Activated T-helper 2 cell treated with anti-CD3 and anti-CD28 coated beads, Interferon-gamma antibody, Interleukin-2, Interleukin-4, amounts not matched to agents 10 μg/mL and 5 μg/mL and 100 μg/mL, durations not matched to agents 14 hours and 24 hours and 36 hours (primary cell): Measurements from ENCODE around the gene TMEM219. TPM values are rescaled to one million over a fixed set of nuclear protein-coding genes. Genes with fewer than 3 reads are reported as not detected.

Experiments
- DNase-seq: peaks from one replicate; pipeline ENCODE4 v3.0.0; 2021; ENCODE audit warnings: low spot score
- H3K27ac Mint-ChIP-seq: one replicate; pipeline ENCODE4 v1.8.0; 2021; ENCODE audit warnings: mixed read lengths
- H3K27me3 Mint-ChIP-seq: one replicate; pipeline ENCODE4 v1.8.0; 2021; ENCODE audit warnings: low read depth, mixed read lengths
- H3K36me3 Mint-ChIP-seq: one replicate; pipeline ENCODE4 v1.8.0; 2021; ENCODE audit warnings: low read depth, mixed read lengths
- H3K4me1 Mint-ChIP-seq: one replicate; pipeline ENCODE4 v1.8.0; 2021; ENCODE audit warnings: low read depth, mixed read lengths
- H3K4me3 Mint-ChIP-seq: one replicate; pipeline ENCODE4 v1.8.0; 2021; ENCODE audit warnings: low read depth, mild to moderate bottlenecking, moderate library complexity, mixed read lengths
- H3K9me3 Mint-ChIP-seq: one replicate; pipeline ENCODE4 v1.8.0; 2021; ENCODE audit warnings: mixed read lengths
- intact Hi-C: fragments of 100-400 bp; cut with micrococcal nuclease; formaldehyde crosslinking; loops from one replicate; pipeline ENCODE4 v1.15.1; 2023
- total RNA-seq: library from RNA; stranded (reverse); gene quantifications from 2 replicates; pipeline ENCODE4 v1.2.3, GENCODE V29; 2022

The TMEM219 gene
- total RNA-seq, 1 donor from 2014 or later = 59.0 TPM

GRCh38 chr16:29978081-29978480 is 16.2 kb downstream of the TMEM219 start:
- Mint-ChIP-seq H3K27ac (no peak overlapping the region), H3K36me3 (peaks cover 55% of the 10 kb centered on the region), H3K4me1 (peaks cover 31% of the 10 kb centered on the region), H3K9me3 (peaks cover 3% of the 10 kb centered on the region), H3K4me3 (no peak overlapping the region), H3K27me3 (no peaks in the 10 kb centered on the region)
- intact Hi-C loops = no loop called here
- DNase-seq = no peak

- intact Hi-C loops = no loop called here
- H3K9me3 Mint-ChIP-seq = no peaks in the 10 kb centered on the region
- no peaks in the 10 kb centered on the region for H3K27me3 Mint-ChIP-seq
- no peak overlapping the region for H3K4me3 Mint-ChIP-seq
- H3K27ac Mint-ChIP-seq = no peak overlapping the region
- no peak for DNase-seq
- H3K4me1 Mint-ChIP-seq = peaks cover 27% of the 10 kb centered on the region
- peaks cover 58% of the 10 kb centered on the region for H3K36me3 Mint-ChIP-seq
Measured at GRCh38 chr16:29978564-29979270, 16.8 kb downstream of the TMEM219 start.

- peaks cover 2% of the 10 kb centered on the region for H3K4me1 Mint-ChIP-seq
- H3K4me3 Mint-ChIP-seq = no peak overlapping the region
- intact Hi-C loops = no loop called here
- H3K27ac Mint-ChIP-seq = no peak overlapping the region
- H3K27me3 Mint-ChIP-seq = no peaks in the 10 kb centered on the region
- H3K36me3 Mint-ChIP-seq = peaks cover 78% of the 10 kb centered on the region
- H3K9me3 Mint-ChIP-seq = no peaks in the 10 kb centered on the region
- DNase-seq = no peak
Measured at GRCh38 chr16:29982560-29983419, 20.9 kb downstream of the TMEM219 start.

- H3K36me3 Mint-ChIP-seq = peaks cover 78% of the 10 kb centered on the region
- H3K4me1 Mint-ChIP-seq = no peaks in the 10 kb centered on the region
- peak overlapping the region; percentile 49 for H3K27ac Mint-ChIP-seq
- intact Hi-C loops = no loop called here
- H3K27me3 Mint-ChIP-seq = no peaks in the 10 kb centered on the region
- H3K4me3 Mint-ChIP-seq = no peak overlapping the region
- H3K9me3 Mint-ChIP-seq = no peaks in the 10 kb centered on the region
- DNase-seq = no peak
Measured at GRCh38 chr16:29983420-29984136, 21.7 kb downstream of the TMEM219 start.

DNA sequence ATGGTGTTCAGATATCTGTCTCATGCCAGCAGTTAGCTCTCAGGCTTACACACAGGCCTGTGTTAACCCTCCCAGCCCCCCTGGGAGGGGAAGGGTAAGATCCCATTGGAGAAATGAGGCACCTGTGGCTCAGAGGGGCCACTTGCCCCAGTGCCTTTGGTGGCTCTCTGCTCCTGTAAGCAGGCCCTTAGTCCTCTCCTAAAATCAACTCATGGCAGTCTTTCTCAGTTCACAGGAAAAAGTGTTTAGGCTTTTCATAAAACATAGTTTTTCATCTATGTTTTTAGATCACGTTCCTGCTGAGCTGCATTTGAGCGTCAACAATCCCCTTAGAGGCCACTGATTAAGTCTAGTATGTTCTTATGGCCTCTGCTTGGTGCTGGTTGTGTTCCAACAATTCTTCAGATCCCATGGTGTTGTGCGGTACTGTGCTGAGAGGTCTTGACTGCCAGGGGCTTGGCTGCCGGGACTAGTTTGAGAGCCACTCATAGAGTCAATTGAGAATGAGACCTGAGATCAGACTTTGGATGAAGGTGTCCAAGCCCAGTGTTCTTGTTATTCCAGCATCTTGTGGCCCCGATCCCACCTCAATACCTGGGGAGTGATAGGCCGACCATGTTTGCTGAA is 22.4 kb downstream of the TMEM219 start:
- no peak for DNase-seq
- H3K4me1 Mint-ChIP-seq = no peaks in the 10 kb centered on the region
- H3K27me3 Mint-ChIP-seq = no peaks in the 10 kb centered on the region
- no peaks in the 10 kb centered on the region for H3K9me3 Mint-ChIP-seq
- H3K36me3 Mint-ChIP-seq = peaks cover 76% of the 10 kb centered on the region
- H3K4me3 Mint-ChIP-seq = no peak overlapping the region
- intact Hi-C loops = no loop called here
- H3K27ac Mint-ChIP-seq = no peak overlapping the region

DNA sequence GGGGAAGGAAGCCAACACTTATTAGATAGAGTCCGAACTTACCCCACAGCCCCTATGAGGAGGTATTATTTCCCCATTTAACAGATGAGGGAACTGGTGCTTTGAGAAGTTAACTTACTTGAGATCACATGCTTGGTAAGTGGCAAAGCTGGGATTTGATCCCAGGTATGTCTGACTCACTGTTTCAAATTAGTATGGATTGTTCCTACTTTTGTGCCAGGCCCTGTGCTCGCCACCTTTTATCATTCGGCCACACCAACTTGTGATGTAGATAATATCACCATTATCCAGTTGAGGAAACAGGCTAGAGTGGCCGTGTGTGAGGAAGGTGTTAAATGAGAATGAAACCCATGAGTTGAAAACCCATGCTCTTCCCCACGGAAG is 22.9 kb downstream of the TMEM219 start:
- peaks cover 76% of the 10 kb centered on the region for H3K36me3 Mint-ChIP-seq
- no peak for DNase-seq
- H3K9me3 Mint-ChIP-seq = no peaks in the 10 kb centered on the region
- intact Hi-C loops = no loop called here
- H3K4me3 Mint-ChIP-seq = no peak overlapping the region
- no peaks in the 10 kb centered on the region for H3K4me1 Mint-ChIP-seq
- H3K27me3 Mint-ChIP-seq = no peaks in the 10 kb centered on the region
- H3K27ac Mint-ChIP-seq = no peak overlapping the region

GRCh38 chr16:29985271-29985811 is 23.5 kb downstream of the TMEM219 start:
- intact Hi-C loops = no loop called here
- no peaks in the 10 kb centered on the region for H3K4me1 Mint-ChIP-seq
- DNase-seq = no peak
- H3K9me3 Mint-ChIP-seq = no peaks in the 10 kb centered on the region
- H3K36me3 Mint-ChIP-seq = peaks cover 74% of the 10 kb centered on the region
- H3K4me3 Mint-ChIP-seq = no peak overlapping the region
- H3K27me3 Mint-ChIP-seq = no peaks in the 10 kb centered on the region
- H3K27ac Mint-ChIP-seq = no peak overlapping the region

- no peak overlapping the region for H3K27ac Mint-ChIP-seq
- intact Hi-C loops = no loop called here
- H3K9me3 Mint-ChIP-seq = no peaks in the 10 kb centered on the region
- no peaks in the 10 kb centered on the region for H3K27me3 Mint-ChIP-seq
- no peak overlapping the region for H3K4me3 Mint-ChIP-seq
- peaks cover 71% of the 10 kb centered on the region for H3K36me3 Mint-ChIP-seq
- H3K4me1 Mint-ChIP-seq = no peaks in the 10 kb centered on the region
- no peak for DNase-seq
Measured at GRCh38 chr16:29986231-29986630, 24.4 kb downstream of the TMEM219 start.

- H3K9me3 Mint-ChIP-seq = no peaks in the 10 kb centered on the region
- H3K36me3 Mint-ChIP-seq = peaks cover 73% of the 10 kb centered on the region
- H3K4me3 Mint-ChIP-seq = no peak overlapping the region
- DNase-seq = no peak
- intact Hi-C loops = no loop called here
- H3K4me1 Mint-ChIP-seq = no peaks in the 10 kb centered on the region
- H3K27ac Mint-ChIP-seq = no peak overlapping the region
- no peaks in the 10 kb centered on the region for H3K27me3 Mint-ChIP-seq
Measured at GRCh38 chr16:29986931-29987330, 25.1 kb downstream of the TMEM219 start.

DNA sequence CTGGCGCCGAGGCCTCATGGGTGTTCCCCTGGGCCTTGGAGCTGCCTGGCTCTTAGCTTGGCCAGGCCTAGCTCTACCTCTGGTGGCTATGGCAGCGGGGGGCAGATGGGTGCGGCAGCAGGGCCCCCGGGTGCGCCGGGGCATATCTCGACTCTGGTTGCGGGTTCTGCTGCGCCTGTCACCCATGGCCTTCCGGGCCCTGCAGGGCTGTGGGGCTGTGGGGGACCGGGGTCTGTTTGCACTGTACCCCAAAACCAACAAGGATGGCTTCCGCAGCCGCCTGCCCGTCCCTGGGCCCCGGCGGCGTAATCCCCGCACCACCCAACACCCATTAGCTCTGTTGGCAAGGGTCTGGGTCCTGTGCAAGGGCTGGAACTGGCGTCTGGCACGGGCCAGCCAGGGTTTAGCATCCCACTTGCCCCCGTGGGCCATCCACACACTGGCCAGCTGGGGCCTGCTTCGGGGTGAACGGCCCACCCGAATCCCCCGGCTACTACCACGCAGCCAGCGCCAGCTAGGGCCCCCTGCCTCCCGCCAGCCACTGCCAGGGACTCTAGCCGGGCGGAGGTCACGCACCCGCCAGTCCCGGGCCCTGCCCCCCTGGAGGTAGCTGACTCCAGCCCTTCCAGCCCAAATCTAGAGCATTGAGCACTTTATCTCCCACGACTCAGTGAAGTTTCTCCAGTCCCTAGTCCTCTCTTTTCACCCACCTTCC is 25.6 kb downstream of the TMEM219 start:
- no peak for DNase-seq
- Mint-ChIP-seq H3K4me1 (no peaks in the 10 kb centered on the region), H3K36me3 (peaks cover 73% of the 10 kb centered on the region), H3K27me3 (no peaks in the 10 kb centered on the region), H3K4me3 (no peak overlapping the region), H3K9me3 (no peaks in the 10 kb centered on the region), H3K27ac (no peak overlapping the region)
- intact Hi-C loops = no loop called here

DNA sequence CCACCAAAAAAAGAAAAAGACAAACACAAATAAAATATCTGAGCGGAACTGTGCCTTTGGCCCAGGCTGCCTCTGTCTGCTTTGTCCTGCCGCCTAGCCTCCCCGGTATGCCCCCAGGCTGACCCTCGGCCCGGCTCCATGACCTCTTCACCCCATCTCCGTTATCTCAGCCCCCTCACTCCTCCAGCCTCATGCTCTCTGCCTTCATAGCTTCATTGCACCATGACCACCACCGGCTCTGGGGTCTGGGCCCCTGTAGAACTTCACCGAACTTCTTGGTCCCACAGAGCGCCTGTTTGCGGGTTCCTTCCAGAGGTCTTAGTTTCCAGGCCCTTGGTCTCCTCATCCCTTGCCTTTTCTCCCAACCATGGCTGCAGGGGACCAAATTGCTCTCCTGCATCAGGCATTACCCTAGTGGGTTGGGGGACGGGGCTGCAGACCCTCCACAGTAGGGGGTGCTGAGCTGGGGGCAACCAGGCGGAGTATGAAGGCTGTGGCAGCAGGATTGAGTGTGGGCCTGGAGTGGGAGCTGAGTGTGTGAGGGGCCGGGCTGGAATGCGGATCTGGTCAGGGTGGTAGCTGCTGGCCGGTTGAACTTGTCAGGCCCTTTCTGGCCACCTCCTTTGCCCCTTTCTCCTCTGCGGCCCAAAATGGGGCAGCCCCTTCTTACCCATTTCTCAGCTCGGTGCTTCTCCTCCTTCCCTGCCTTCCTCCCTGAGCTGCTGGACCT is 26.6 kb downstream of the TMEM219 start:
- H3K4me1 Mint-ChIP-seq = no peaks in the 10 kb centered on the region
- intact Hi-C loops = no loop called here

More for the DNA sequence above, 26.6 kb downstream of the TMEM219 start:
- no peak overlapping the region for H3K27ac Mint-ChIP-seq
- no peak for DNase-seq
- H3K27me3 Mint-ChIP-seq = no peaks in the 10 kb centered on the region
- H3K36me3 Mint-ChIP-seq = peaks cover 71% of the 10 kb centered on the region
- no peak overlapping the region for H3K4me3 Mint-ChIP-seq
- no peaks in the 10 kb centered on the region for H3K9me3 Mint-ChIP-seq
